Measurements from ENCODE around the gene NRP2.

DNA sequence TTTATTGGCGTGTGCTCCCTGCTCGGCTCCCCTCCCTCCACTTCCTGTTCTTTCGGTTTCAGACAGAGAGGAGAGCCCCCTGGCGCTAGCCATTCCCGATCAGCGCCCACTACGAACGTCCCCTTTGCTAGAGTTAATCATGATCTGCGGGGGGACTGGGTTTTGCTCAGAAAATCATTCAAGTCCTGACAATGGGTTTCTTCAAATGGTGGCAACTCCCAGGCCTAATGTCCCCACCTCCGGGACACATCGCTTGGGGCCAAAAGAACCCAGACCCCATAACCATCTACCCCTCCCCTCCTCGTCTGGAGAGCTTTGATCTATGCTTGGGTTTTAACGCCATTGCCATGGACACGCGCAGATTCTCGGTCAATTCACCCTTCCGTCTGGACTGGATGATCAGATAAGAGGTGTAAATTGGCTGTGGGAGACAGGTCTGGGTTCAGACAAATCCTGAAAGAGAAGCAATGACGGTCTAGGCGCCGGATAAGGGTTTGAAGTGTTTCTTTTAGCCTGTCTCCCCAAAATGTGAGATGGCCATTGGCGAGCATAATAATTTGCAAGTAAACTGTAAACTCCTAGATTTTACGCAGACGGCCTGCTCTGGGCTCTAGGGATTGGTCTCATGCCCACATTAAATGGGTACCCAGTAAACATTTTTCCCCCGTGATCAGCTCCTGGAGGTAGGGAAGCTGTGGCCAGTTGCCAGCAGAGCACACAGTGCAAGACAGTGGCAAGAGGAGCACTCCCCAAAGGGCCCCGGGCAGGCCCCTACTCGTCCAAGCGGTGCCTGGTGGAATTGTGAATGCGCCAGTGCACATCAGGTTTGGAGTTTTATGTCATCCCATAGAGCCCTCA, 4.7 kb downstream of the NRP2 start:
- TF ChIP-seq EP300 (IDR thresholded peaks at IDR 0.05): no peak
- no peak for TF ChIP-seq CTCF (IDR thresholded peaks at IDR 0.05)
